ENCODE results near the gene TTC7B. TPM values are rescaled to one million over a fixed set of nuclear protein-coding genes. Genes with fewer than 3 reads are reported as not detected.

Gene TTC7B
- total and polyA plus RNA-seq, 2 donors (not counting 1 experiment from before 2014, with no cell fraction given), result 0.36 to 3.2 TPM

DNA sequence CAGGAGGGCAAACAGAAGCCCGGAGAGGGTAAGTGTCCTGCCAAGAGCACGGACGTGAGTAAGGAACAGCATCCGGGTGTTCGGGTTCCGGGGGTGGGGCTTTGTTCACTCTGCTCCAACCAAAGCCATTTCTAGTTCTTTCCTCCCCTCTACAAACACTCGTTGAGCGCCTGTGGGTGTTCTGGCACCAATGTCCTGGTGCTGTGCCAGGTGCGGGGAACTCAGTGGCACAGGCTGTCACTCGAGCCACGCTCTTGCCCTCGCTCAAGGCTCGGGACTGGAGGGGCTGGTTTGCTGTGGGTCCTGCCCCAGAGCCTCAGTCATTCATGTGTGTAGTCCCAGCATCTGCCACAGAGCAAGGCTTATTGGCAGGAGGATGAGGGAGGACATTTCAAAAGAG, 261.9 kb downstream of the TTC7B start:
- no peak overlapping the region for H3K9ac ChIP-seq (ENCODE audit: low read length)
- no peaks in the 10 kb centered on the region for H4K20me1 ChIP-seq (ENCODE audit: control insufficient read depth, insufficient read depth, low read length, poor library complexity, severe bottlenecking)
- H3K4me1 ChIP-seq (ENCODE audit: control insufficient read depth in 2 of 2, insufficient read depth in 2 of 2, low read length in 2 of 2), result no peaks in the 10 kb centered on the region
- H3K9me3 ChIP-seq (ENCODE audit: control extremely low read depth in 1 of 3, control insufficient read depth in 2 of 3, insufficient read depth in 1 of 3, low read length in 2 of 3), result peaks cover 0 to 9% (median 0%) of the 10 kb centered on the region in 3 donors
- ATAC-seq (ENCODE audit: low read depth), result no peak
- ChIA-PET CTCF (no interaction called here), POLR2A (no interaction called here)
- H3K9me3 Mint-ChIP-seq (ENCODE audit: insufficient read depth), result no peaks in the 10 kb centered on the region
- no peak overlapping the region for H3K27ac Mint-ChIP-seq
- H3K27ac ChIP-seq (ENCODE audit: low read length in 2 of 2), result no peak overlapping the region
- no peaks in the 10 kb centered on the region for H3K79me2 ChIP-seq (ENCODE audit: control insufficient read depth, insufficient read depth, low read length)
- H3K4me1 Mint-ChIP-seq, result no peaks in the 10 kb centered on the region
- TF ChIP-seq, protein P1, sequence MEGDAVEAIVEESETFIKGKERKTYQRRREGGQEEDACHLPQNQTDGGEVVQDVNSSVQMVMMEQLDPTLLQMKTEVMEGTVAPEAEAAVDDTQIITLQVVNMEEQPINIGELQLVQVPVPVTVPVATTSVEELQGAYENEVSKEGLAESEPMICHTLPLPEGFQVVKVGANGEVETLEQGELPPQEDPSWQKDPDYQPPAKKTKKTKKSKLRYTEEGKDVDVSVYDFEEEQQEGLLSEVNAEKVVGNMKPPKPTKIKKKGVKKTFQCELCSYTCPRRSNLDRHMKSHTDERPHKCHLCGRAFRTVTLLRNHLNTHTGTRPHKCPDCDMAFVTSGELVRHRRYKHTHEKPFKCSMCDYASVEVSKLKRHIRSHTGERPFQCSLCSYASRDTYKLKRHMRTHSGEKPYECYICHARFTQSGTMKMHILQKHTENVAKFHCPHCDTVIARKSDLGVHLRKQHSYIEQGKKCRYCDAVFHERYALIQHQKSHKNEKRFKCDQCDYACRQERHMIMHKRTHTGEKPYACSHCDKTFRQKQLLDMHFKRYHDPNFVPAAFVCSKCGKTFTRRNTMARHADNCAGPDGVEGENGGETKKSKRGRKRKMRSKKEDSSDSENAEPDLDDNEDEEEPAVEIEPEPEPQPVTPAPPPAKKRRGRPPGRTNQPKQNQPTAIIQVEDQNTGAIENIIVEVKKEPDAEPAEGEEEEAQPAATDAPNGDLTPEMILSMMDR (IDR thresholded peaks at IDR 0.05), result no peak
- TF ChIP-seq EZH2 (IDR thresholded peaks at IDR 0.05; ENCODE audit: borderline replicate concordance, insufficient read depth, low read depth, low read length, poor library complexity, severe bottlenecking), result no peak
- WGBS (ENCODE audit: insufficient coverage), result 93% methylated on average over 13 of the region's 13 CpGs
- no peak overlapping the region for H3K4me3 Mint-ChIP-seq
- H3K27me3 Mint-ChIP-seq, result no peaks in the 10 kb centered on the region
- intact Hi-C loops (cut with micrococcal nuclease), result loop anchor here (10.0 kb wide), 1 partner anchor 440 kb away; no protein-coding TSS in a partner anchor
- H3K4me3 ChIP-seq (ENCODE audit: control extremely low read depth in 1 of 5, extremely low read depth in 1 of 5, insufficient read depth in 1 of 5, low read depth in 2 of 5, low read length in 4 of 5), result no peak overlapping the region
- H3K27me3 ChIP-seq (replicated peaks in 1 of 4; ENCODE audit: control extremely low read depth in 1 of 4, control insufficient read depth in 3 of 4, insufficient read depth in 4 of 4, low read length in 3 of 4), result no peaks in the 10 kb centered on the region
- H3K36me3 ChIP-seq (replicated peaks in 1 of 2; ENCODE audit: control extremely low read depth in 1 of 2, control insufficient read depth in 1 of 2, extremely low read depth in 1 of 2, insufficient read depth in 2 of 2, low read length in 1 of 2), result no peaks in the 10 kb centered on the region
- DNase-seq, result no peak
- no peak overlapping the region for H3K4me2 ChIP-seq (replicated peaks; ENCODE audit: low read depth, low read length, poor library complexity, severe bottlenecking)
- H2AFZ ChIP-seq (ENCODE audit: insufficient read depth, low read depth, low read length, poor library complexity, severe bottlenecking), result no peak overlapping the region

DNA sequence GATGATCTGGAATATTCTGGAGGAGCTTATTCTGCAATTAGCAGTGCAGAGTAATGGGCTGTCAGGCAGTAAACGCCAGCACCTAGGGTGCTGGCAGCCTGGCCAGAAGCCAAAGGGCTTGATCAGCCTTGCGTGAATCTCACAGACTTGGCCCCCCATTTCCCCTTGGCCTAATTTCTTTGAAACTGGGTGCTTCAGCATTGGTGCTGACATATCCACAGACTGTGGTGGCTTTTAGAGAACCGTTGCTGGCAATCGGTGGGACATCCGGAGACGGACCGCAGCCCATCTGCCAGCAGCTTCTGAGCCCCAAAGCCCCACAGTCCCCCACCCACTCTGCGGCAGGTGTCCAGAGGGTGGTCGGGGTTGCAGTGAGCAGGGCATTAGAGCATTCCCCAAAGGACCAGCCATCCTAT, 262.3 kb downstream of the TTC7B start:
- ChIA-PET POLR2A (no interaction called here), CTCF (no interaction called here)
- 53% methylated on average over 9 of the region's 9 CpGs for WGBS (ENCODE audit: insufficient coverage)
- Histone ChIP-seq H2AFZ (ENCODE audit: insufficient read depth, low read depth, low read length, poor library complexity, severe bottlenecking) (no peak overlapping the region), H3K9ac (ENCODE audit: low read length) (no peak overlapping the region), H3K27me3 (replicated peaks in 1 of 4; ENCODE audit: control extremely low read depth in 1 of 4, control insufficient read depth in 3 of 4, insufficient read depth in 4 of 4, low read length in 3 of 4) (no peaks in the 10 kb centered on the region), H3K4me1 (ENCODE audit: control insufficient read depth in 2 of 2, insufficient read depth in 2 of 2, low read length in 2 of 2) (no peaks in the 10 kb centered on the region), H3K36me3 (replicated peaks in 1 of 2; ENCODE audit: control extremely low read depth in 1 of 2, control insufficient read depth in 1 of 2, extremely low read depth in 1 of 2, insufficient read depth in 2 of 2, low read length in 1 of 2) (no peaks in the 10 kb centered on the region), H3K9me3 (ENCODE audit: control extremely low read depth in 1 of 3, control insufficient read depth in 2 of 3, insufficient read depth in 1 of 3, low read length in 2 of 3) (peaks cover 0 to 12% (median 0%) of the 10 kb centered on the region in 3 donors), H4K20me1 (ENCODE audit: control insufficient read depth, insufficient read depth, low read length, poor library complexity, severe bottlenecking) (no peaks in the 10 kb centered on the region), H3K4me2 (replicated peaks; ENCODE audit: low read depth, low read length, poor library complexity, severe bottlenecking) (no peak overlapping the region), H3K79me2 (ENCODE audit: control insufficient read depth, insufficient read depth, low read length) (no peaks in the 10 kb centered on the region), H3K27ac (ENCODE audit: low read length in 2 of 2) (no peak overlapping the region), H3K4me3 (ENCODE audit: control extremely low read depth in 1 of 5, extremely low read depth in 1 of 5, insufficient read depth in 1 of 5, low read depth in 2 of 5, low read length in 4 of 5) (no peak overlapping the region)
- Mint-ChIP-seq H3K4me3 (no peak overlapping the region), H3K27me3 (no peaks in the 10 kb centered on the region), H3K9me3 (ENCODE audit: insufficient read depth) (no peaks in the 10 kb centered on the region), H3K4me1 (no peaks in the 10 kb centered on the region), H3K27ac (no peak overlapping the region)
- TF ChIP-seq, protein P1 (IDR thresholded peaks at IDR 0.05), result no peak
- TF ChIP-seq EZH2 (IDR thresholded peaks at IDR 0.05; ENCODE audit: borderline replicate concordance, insufficient read depth, low read depth, low read length, poor library complexity, severe bottlenecking), result no peak
- DNase-seq (no peak), ATAC-seq (ENCODE audit: low read depth) (no peak)
- intact Hi-C loops (cut with micrococcal nuclease), result loop anchor here (10.0 kb wide), 1 partner anchor 439 kb away; no protein-coding TSS in a partner anchor
